HCT116 (cell line): ENCODE data around the gene HMBS. TPM values are rescaled to one million over a fixed set of nuclear protein-coding genes. Genes with fewer than 3 reads are reported as not detected.

ENCODE experiments used
- ATAC-seq: fragments of 200-7000 bp; cut with Tn5 transposase; 2 replicates; pipeline ENCODE4 v1.9.1; 2020; ENCODE audit warnings: mild to moderate bottlenecking, moderate library complexity
- BruUV-seq: library from RNA; stranded (reverse); fragments of 400-500 nt; replicated peaks from 2 replicates; lab custom pipeline; 2021; lab: Mats Ljungman, UMichigan
- CTCF ChIA-PET: fragments of 300-600 bp; sonication (Branson Sonifier 250); formaldehyde crosslinking; loops from one replicate; lab custom pipeline; 2021; ENCODE audit warnings: antibody characterized with exemption; lab: Charles Lee
- POLR2A ChIA-PET: fragments of 300-600, 350-600 bp; sonication (Branson Sonifier 250); formaldehyde crosslinking; loops from one replicate; lab custom pipeline; 2021; ENCODE audit warnings: antibody characterized with exemption; lab: Charles Lee
- RAD21 ChIA-PET, 2 experiments: fragments of 300-600 bp; sonication (Branson Sonifier 250); formaldehyde crosslinking; loops; one replicate each; lab custom pipeline; 2023; ENCODE audit warnings: low total read pairs in 2 of 2; ENCODE audit not compliant: uncharacterized antibody in 2 of 2, unreplicated experiment in 2 of 2, low non-redundant PET in 1 of 2; lab: Charles Lee
- DNase-seq: peaks from one replicate; pipeline ENCODE4 v3.0.0-alpha.2; 2010; ENCODE audit warnings: low read depth, low spot score
- H2AFZ ChIP-seq: fragments of 200-600 bp; shearing (Covaris generic), sonication (generic); 2 replicates; pipeline ENCODE4 v1.6.1; 2017; ENCODE audit warnings: low read depth, mixed run types, mixed read lengths, antibody characterized with exemption, low read length; ENCODE audit not compliant: poor library complexity, severe bottlenecking
- H3K27ac ChIP-seq: 2 replicates; pipeline ENCODE4 v1.5.1; 2012; ENCODE audit warnings: low read depth, low read length
- H3K27me3 ChIP-seq: fragments of 200-600 bp; sonication (generic); 2 replicates; pipeline ENCODE4 v1.6.1; 2016; ENCODE audit warnings: mixed run types, low read length, mixed read lengths; ENCODE audit not compliant: insufficient read depth
- H3K36me3 ChIP-seq, 2 experiments: fragments of 200-500 bp in 1 of 2; fragments of 200-600 bp in 1 of 2; sonication (Bioruptor generic) in 1 of 2; sonication (generic) in 1 of 2; 2 replicates each; pipeline versions ENCODE4 v1.5.1 to v1.6.1; 2014 to 2016; ENCODE audit warnings: low read length in 2 of 2, inconsistent platforms in 1 of 2, mixed read lengths in 1 of 2, mixed run types in 1 of 2; ENCODE audit not compliant: insufficient read depth in 2 of 2, control insufficient read depth in 1 of 2
- H3K4me1 ChIP-seq, 2 experiments: fragments of 200-600 bp in 1 of 2; sonication (generic) in 1 of 2; 2 replicates each; pipeline versions ENCODE4 v1.5.1 to v1.6.1; 2012 to 2017; ENCODE audit warnings: low read length in 2 of 2, inconsistent platforms in 1 of 2, mild to moderate bottlenecking in 1 of 2, mixed read lengths in 1 of 2, mixed run types in 1 of 2, moderate library complexity in 1 of 2; ENCODE audit not compliant: insufficient read depth in 2 of 2, control insufficient read depth in 1 of 2
- H3K4me2 ChIP-seq: fragments of 200-600 bp; sonication (generic); 2 replicates; pipeline ENCODE4 v1.6.1; 2017; ENCODE audit warnings: mixed run types, low read length, mixed read lengths
- H3K4me3 ChIP-seq, 2 experiments: fragments of 200-600 bp in 1 of 2; sonication (generic) in 1 of 2; replicated peaks in 1 of 2; 2 replicates each; pipeline ENCODE4 v1.5.1; 2011 to 2016; ENCODE audit warnings: low read length in 2 of 2, control low read depth in 1 of 2, low read depth in 1 of 2, mild to moderate bottlenecking in 1 of 2, mixed read lengths in 1 of 2, mixed run types in 1 of 2
- H3K79me2 ChIP-seq: fragments of 200-600 bp; sonication (generic); 2 replicates; pipeline ENCODE4 v1.6.1; 2017; ENCODE audit warnings: mild to moderate bottlenecking, mixed run types, low read length, moderate library complexity, mixed read lengths; ENCODE audit not compliant: insufficient read depth
- H3K9ac ChIP-seq: fragments of 200-600 bp; sonication (generic); 2 replicates; pipeline ENCODE4 v1.6.1; 2016; ENCODE audit warnings: low read length, mixed read lengths
- H3K9me2 ChIP-seq: fragments of 200-600 bp; sonication (generic), shearing (Covaris generic); 2 replicates; pipeline ENCODE4 v1.6.1; 2017; ENCODE audit warnings: mixed run types, mild to moderate bottlenecking, moderate library complexity; ENCODE audit not compliant: insufficient read depth
- H3K9me3 ChIP-seq, 2 experiments: fragments of 200-500 bp in 1 of 2; fragments of 200-600 bp in 1 of 2; sonication (Bioruptor generic) in 1 of 2; sonication (generic) in 1 of 2; 2 replicates each; pipeline ENCODE4 v1.6.1; 2014 to 2017; ENCODE audit warnings: low read length in 2 of 2, mixed read lengths in 2 of 2, inconsistent platforms in 1 of 2, low read depth in 1 of 2, mild to moderate bottlenecking in 1 of 2, mixed run types in 1 of 2, moderate library complexity in 1 of 2; ENCODE audit not compliant: control insufficient read depth in 1 of 2, insufficient read depth in 1 of 2
- H4K20me1 ChIP-seq: fragments of 200-600 bp; sonication (generic), shearing (Covaris generic); 2 replicates; pipeline ENCODE4 v1.6.1; 2017; ENCODE audit warnings: mixed run types, mild to moderate bottlenecking, moderate library complexity; ENCODE audit not compliant: insufficient read depth
- CEBPB ChIP-seq: IDR thresholded peaks from 2 replicates; pipeline ENCODE4 v1.6.1; 2012; ENCODE audit warnings: low read depth
- CTCF ChIP-seq, 3 experiments: fragments of 200-600 bp in 1 of 3; sonication (generic) in 1 of 3; IDR thresholded peaks in 2 of 3; conservative IDR thresholded peaks in 1 of 3; 2 replicates each; pipeline ENCODE4 v1.5.1; 2012 to 2017; ENCODE audit warnings: low read depth in 2 of 3, low read length in 2 of 3, antibody characterized with exemption in 1 of 3, borderline replicate concordance in 1 of 3, control low read depth in 1 of 3, mild to moderate bottlenecking in 1 of 3, mixed read lengths in 1 of 3, mixed run types in 1 of 3, moderate library complexity in 1 of 3; ENCODE audit not compliant: insufficient read depth in 1 of 3
- EZH2phosphoT487 ChIP-seq: fragments of 200-600 bp; IDR thresholded peaks from 2 replicates; pipeline ENCODE4 v1.6.1; 2018; ENCODE audit warnings: antibody characterized with exemption, borderline replicate concordance
- FOSL1 ChIP-seq: IDR thresholded peaks from 2 replicates; pipeline ENCODE4 v1.6.1; 2012; ENCODE audit warnings: low read depth
- POLR2AphosphoS5 ChIP-seq: IDR thresholded peaks from 2 replicates; pipeline ENCODE4 v1.6.1; 2011; ENCODE audit warnings: mild to moderate bottlenecking, low read depth, low read length, moderate library complexity
- REST ChIP-seq: IDR thresholded peaks from 2 replicates; pipeline ENCODE4 v1.6.1; 2012; ENCODE audit warnings: low read depth
- SP1 ChIP-seq: IDR thresholded peaks from 2 replicates; pipeline ENCODE4 v1.6.1; 2012; ENCODE audit warnings: low read depth
- TCF7L2 ChIP-seq: IDR thresholded peaks from 2 replicates; pipeline ENCODE4 v1.7.0; 2011; ENCODE audit warnings: borderline replicate concordance, inconsistent platforms; ENCODE audit not compliant: insufficient read depth, insufficient read length; ENCODE audit errors: extremely low read depth
- ZFX ChIP-seq: fragments of 450-650 bp; IDR thresholded peaks from 2 replicates; pipeline ENCODE4 v1.6.1; 2017
- intact Hi-C: fragments of 100-400 bp; cut with micrococcal nuclease; formaldehyde crosslinking; loops from 2 replicates; pipeline ENCODE4 v1.10.0; 2022
- total RNA-seq: library from RNA; stranded (reverse); gene quantifications from one replicate; pipeline ENCODE4 v1.2.1, GENCODE V29; 2021; ENCODE audit not compliant: unreplicated experiment

HMBS gene
- total RNA-seq, 1 experiment from 2014 or later: 69.0 TPM

GRCh38 chr11:119110439-119110838 lies 25.8 kb downstream of the HMBS start:
- POLR2A ChIA-PET: interaction anchor here (2.9 kb wide), 1 partner anchor 11 kb away, joined by 9 read pairs; the partner anchor contains the start of gene HINFP
- H3K4me3 ChIP-seq: no peak overlapping the region

GRCh38 chr11:119111361-119111925 lies 26.8 kb downstream of the HMBS start:
- H3K27me3 ChIP-seq: no peaks in the 10 kb centered on the region
- no peaks in the 10 kb centered on the region for H4K20me1 ChIP-seq
- no peaks in the 10 kb centered on the region for H3K9me2 ChIP-seq
- peaks cover 11 to 21% of the 10 kb centered on the region in 2 experiments; a peak in 2 of 4 replicates for H3K36me3 ChIP-seq
- intact Hi-C loops: no loop called here
- no peak for DNase-seq
- peaks cover 11 to 25% of the 10 kb centered on the region in 2 experiments for H3K4me1 ChIP-seq
- H3K27ac ChIP-seq: no peak overlapping the region
- H2AFZ ChIP-seq: no peak overlapping the region
- no peak for TF ChIP-seq ZFX
- no peak for TF ChIP-seq REST
- no peak for TF ChIP-seq POLR2AphosphoS5
- no peak for TF ChIP-seq EZH2phosphoT487
- TF ChIP-seq CTCF (IDR thresholded peaks at IDR 0.05 in 2 of 3, conservative IDR thresholded peaks at IDR 0.05 in 1 of 3; ENCODE audit: borderline replicate concordance in 1 of 3, insufficient read depth in 1 of 3, low read depth in 2 of 3, low read length in 2 of 3): no peak
- TF ChIP-seq CEBPB: no peak
- TF ChIP-seq SP1: no peak
- no peak for TF ChIP-seq TCF7L2
- TF ChIP-seq, all 23 proteins: peak for 0
- ChIA-PET RAD21 (no interaction called here), CTCF (no interaction called here), POLR2A (interaction anchor here (1.3 to 2.9 kb wide), 2 partner anchors 9 to 10 kb away, joined by 3 to 9 read pairs; partner anchors contain the start of genes DPAGT1 and HINFP)
- Histone ChIP-seq H3K9me3 (no peaks in the 10 kb centered on the region), H3K4me3 (no peak overlapping the region), H3K9ac (no peak overlapping the region), H3K79me2 (peaks cover 6% of the 10 kb centered on the region; the same call in 1 of the 2 replicates), H3K4me2 (no peak overlapping the region)
- ATAC-seq: no peak
- no TSS peak for BruUV-seq

More at GRCh38 chr11:119110439-119110838, 25.8 kb downstream of the HMBS start:
- BruUV-seq: no TSS peak
- Histone ChIP-seq H3K27ac (no peak overlapping the region), H2AFZ (no peak overlapping the region), H3K9me2 (no peaks in the 10 kb centered on the region), H3K9ac (no peak overlapping the region), H3K4me1 (peaks cover 16 to 31% of the 10 kb centered on the region in 2 experiments), H3K9me3 (no peaks in the 10 kb centered on the region), H4K20me1 (no peaks in the 10 kb centered on the region), H3K79me2 (peaks cover 6% of the 10 kb centered on the region; the same call in 1 of the 2 replicates), H3K4me2 (no peak overlapping the region), H3K36me3 (peaks cover 6 to 19% of the 10 kb centered on the region in 2 experiments; a peak in 2 of 4 replicates), H3K27me3 (no peaks in the 10 kb centered on the region)
- RAD21 ChIA-PET: interaction anchor here in 1 of 2 experiments (0.6 kb wide), 1 partner anchor 294 kb away, joined by 3 read pairs; no protein-coding TSS in a partner anchor
- no peak for ATAC-seq
- intact Hi-C loops: no loop called here
- no peak for DNase-seq
- no peak for TF ChIP-seq FOSL1
- CTCF ChIA-PET: no interaction called here
